Neural progenitor cell (in vitro differentiated cells): ENCODE measurements around the gene LRRC10. TPM values are rescaled to one million over a fixed set of nuclear protein-coding genes. Genes with fewer than 3 reads are reported as not detected.

Experiments used
- DNase-seq: peaks from one replicate; pipeline ENCODE4 v3.0.0-alpha.2; 2016; ENCODE audit warnings: low spot score
- H2AFZ ChIP-seq: fragments of 200-600 bp; sonication (generic); replicated peaks from 2 replicates; pipeline ENCODE4 v1.6.1; 2016; ENCODE audit warnings: antibody characterized with exemption
- H3F3A ChIP-seq: fragments of 200-600 bp; sonication (generic); 2 replicates; pipeline ENCODE4 v1.6.1; 2016; ENCODE audit warnings: antibody characterized with exemption, low read depth
- H3K27ac ChIP-seq: fragments of 200-600 bp; sonication (generic); 2 replicates; pipeline ENCODE4 v1.5.1; 2016; ENCODE audit warnings: mild to moderate bottlenecking
- H3K27me3 ChIP-seq: fragments of 200-600 bp; sonication (generic); 2 replicates; pipeline ENCODE4 v1.6.1; 2016; ENCODE audit warnings: mild to moderate bottlenecking, moderate library complexity
- H3K36me3 ChIP-seq: fragments of 200-600 bp; sonication (generic); 2 replicates; pipeline ENCODE4 v1.5.1; 2016
- H3K4me1 ChIP-seq: fragments of 200-600 bp; sonication (generic); 2 replicates; pipeline ENCODE4 v1.6.1; 2016; ENCODE audit warnings: mixed run types
- H3K4me2 ChIP-seq: fragments of 200-600 bp; sonication (generic); 2 replicates; pipeline ENCODE4 v1.6.1; 2016
- H3K4me3 ChIP-seq: fragments of 200-600 bp; sonication (generic); 2 replicates; pipeline ENCODE4 v1.5.1; 2016
- H3K79me2 ChIP-seq: fragments of 200-600 bp; sonication (generic); 2 replicates; pipeline ENCODE4 v1.6.1; 2016; ENCODE audit warnings: low read depth
- H3K9ac ChIP-seq: fragments of 200-600 bp; sonication (generic); 2 replicates; pipeline ENCODE4 v1.6.1; 2016
- H3K9me3 ChIP-seq: fragments of 200-600 bp; sonication (generic); 2 replicates; pipeline ENCODE4 v1.5.1; 2016; ENCODE audit warnings: low read depth
- H4K20me1 ChIP-seq: fragments of 200-600 bp; sonication (generic); 2 replicates; pipeline ENCODE4 v1.6.1; 2016; ENCODE audit warnings: low read depth
- H3K27ac Mint-ChIP-seq: 3 replicates; pipeline ENCODE4 v1.8.0; 2021; ENCODE audit warnings: mixed read lengths
- H3K27me3 Mint-ChIP-seq: 2 replicates; pipeline ENCODE4 v1.8.0; 2022; ENCODE audit warnings: low read depth, mild to moderate bottlenecking, inconsistent platforms, moderate library complexity, mixed read lengths; ENCODE audit not compliant: insufficient read depth
- H3K36me3 Mint-ChIP-seq: 3 replicates; pipeline ENCODE4 v1.8.0; 2021; ENCODE audit warnings: mixed read lengths
- H3K4me1 Mint-ChIP-seq: 3 replicates; pipeline ENCODE4 v1.8.0; 2021; ENCODE audit warnings: mixed read lengths
- H3K4me3 Mint-ChIP-seq: 3 replicates; pipeline ENCODE4 v1.8.0; 2021; ENCODE audit warnings: mild to moderate bottlenecking, moderate library complexity, mixed read lengths
- H3K9me3 Mint-ChIP-seq: 3 replicates; pipeline ENCODE4 v1.8.0; 2020; ENCODE audit warnings: mixed read lengths
- EZH2 ChIP-seq: fragments of 200-600 bp; sonication (generic); IDR thresholded peaks from 2 replicates; pipeline ENCODE4 v1.6.1; 2017; ENCODE audit warnings: antibody characterized with exemption, mild to moderate bottlenecking, moderate library complexity
- EZH2phosphoT487 ChIP-seq: fragments of 200-600 bp; sonication (generic); IDR thresholded peaks from 2 replicates; pipeline ENCODE4 v1.6.1; 2017; ENCODE audit warnings: antibody characterized with exemption
- total RNA-seq: library from RNA; depleted of rRNA; stranded (reverse); fragments of >200 nt; gene quantifications from 2 replicates; pipeline ENCODE4 v1.2.3, GENCODE V29; 2015; ENCODE audit warnings: low replicate concordance
- TF ChIP-seq, protein P1 (sequence below): fragments of 200-600 bp; sonication (generic); IDR thresholded peaks from 2 replicates; pipeline ENCODE4 v1.5.1; 2017; ENCODE audit warnings: antibody characterized with exemption, mild to moderate bottlenecking

LRRC10 gene
- total RNA-seq, 1 donor from 2014 or later: not detected

DNA sequence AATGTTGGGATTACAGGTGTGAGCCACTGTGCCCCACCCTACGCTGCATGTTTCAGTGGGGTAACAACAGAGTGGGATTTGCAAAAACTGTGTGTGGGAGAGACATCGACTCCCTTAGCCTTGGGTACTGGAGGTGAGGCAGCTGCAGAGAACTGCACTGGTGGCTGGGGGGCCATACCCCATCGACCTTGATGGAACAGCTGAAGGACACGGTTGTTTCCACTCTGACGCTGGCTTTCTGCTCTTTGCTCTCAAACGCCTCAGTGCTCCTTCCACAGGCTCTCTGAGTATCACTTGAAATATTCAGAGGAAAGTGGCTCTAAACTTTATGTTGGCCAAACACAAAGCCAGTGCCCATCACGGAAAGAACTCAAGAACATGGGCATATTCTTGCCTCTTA lies 30.8 kb upstream of the LRRC10 start:
- no peaks in the 10 kb centered on the region for H3K9me3 ChIP-seq
- no peak overlapping the region for H3K27ac ChIP-seq
- Mint-ChIP-seq H3K27ac (no peak overlapping the region), H3K4me1 (no peaks in the 10 kb centered on the region), H3K9me3 (no peaks in the 10 kb centered on the region), H3K36me3 (no peaks in the 10 kb centered on the region), H3K4me3 (no peak overlapping the region), H3K27me3 (peaks cover 2% of the 10 kb centered on the region)
- no peak overlapping the region for H3K4me3 ChIP-seq
- H3K4me2 ChIP-seq: no peak overlapping the region
- H3K36me3 ChIP-seq: no peaks in the 10 kb centered on the region
- no peaks in the 10 kb centered on the region for H3K4me1 ChIP-seq
- no peaks in the 10 kb centered on the region for H4K20me1 ChIP-seq
- no peaks in the 10 kb centered on the region for H3K79me2 ChIP-seq
- DNase-seq: no peak
- H3F3A ChIP-seq: no peaks in the 10 kb centered on the region
- H3K9ac ChIP-seq: no peak overlapping the region
- TF ChIP-seq EZH2 (no peak), EZH2phosphoT487 (no peak)
- TF ChIP-seq, protein P1, sequence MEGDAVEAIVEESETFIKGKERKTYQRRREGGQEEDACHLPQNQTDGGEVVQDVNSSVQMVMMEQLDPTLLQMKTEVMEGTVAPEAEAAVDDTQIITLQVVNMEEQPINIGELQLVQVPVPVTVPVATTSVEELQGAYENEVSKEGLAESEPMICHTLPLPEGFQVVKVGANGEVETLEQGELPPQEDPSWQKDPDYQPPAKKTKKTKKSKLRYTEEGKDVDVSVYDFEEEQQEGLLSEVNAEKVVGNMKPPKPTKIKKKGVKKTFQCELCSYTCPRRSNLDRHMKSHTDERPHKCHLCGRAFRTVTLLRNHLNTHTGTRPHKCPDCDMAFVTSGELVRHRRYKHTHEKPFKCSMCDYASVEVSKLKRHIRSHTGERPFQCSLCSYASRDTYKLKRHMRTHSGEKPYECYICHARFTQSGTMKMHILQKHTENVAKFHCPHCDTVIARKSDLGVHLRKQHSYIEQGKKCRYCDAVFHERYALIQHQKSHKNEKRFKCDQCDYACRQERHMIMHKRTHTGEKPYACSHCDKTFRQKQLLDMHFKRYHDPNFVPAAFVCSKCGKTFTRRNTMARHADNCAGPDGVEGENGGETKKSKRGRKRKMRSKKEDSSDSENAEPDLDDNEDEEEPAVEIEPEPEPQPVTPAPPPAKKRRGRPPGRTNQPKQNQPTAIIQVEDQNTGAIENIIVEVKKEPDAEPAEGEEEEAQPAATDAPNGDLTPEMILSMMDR: no peak
- no peaks in the 10 kb centered on the region for H3K27me3 ChIP-seq
- H2AFZ ChIP-seq: peak overlapping the region; percentile 3

DNA sequence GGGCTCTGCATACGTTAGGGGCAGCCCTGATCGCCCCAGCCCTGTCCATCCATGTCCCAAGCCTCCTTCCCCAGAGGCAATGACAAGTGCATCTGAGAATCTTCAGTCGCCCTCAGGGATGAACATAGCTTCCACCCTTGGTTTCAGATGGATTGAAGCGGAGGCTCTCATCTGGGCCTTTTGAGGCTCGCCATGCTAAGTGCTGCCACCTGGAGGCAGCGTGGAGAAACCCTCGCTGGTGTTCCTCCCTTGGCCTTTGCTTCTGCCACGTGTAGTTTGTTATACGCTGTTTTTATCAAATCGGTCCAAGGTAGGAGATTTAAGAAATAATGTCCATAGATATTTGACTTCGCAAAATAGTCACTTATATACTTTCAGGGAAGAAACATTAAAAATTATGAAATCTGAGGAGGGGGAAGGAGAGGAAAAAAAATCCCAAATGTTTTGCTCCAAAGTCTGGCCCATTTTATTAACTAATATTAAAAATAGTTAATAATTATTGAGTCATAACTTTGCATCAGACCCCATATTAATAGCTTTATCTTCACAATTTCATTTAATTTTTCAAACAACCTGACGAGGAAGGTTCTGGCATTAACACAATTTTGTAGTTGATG lies 28.8 kb upstream of the LRRC10 start:
- peak; percentile 81 for DNase-seq
- H3K36me3 Mint-ChIP-seq: no peaks in the 10 kb centered on the region
- H3K4me1 Mint-ChIP-seq: no peaks in the 10 kb centered on the region
- H3K4me1 ChIP-seq: no peaks in the 10 kb centered on the region
- TF ChIP-seq, protein P1: peak; percentile 96
- TF ChIP-seq EZH2: no peak
- no peaks in the 10 kb centered on the region for H3K9me3 Mint-ChIP-seq
- H3K27ac ChIP-seq: no peak overlapping the region
- no peaks in the 10 kb centered on the region for H3K9me3 ChIP-seq
- peak overlapping the region; percentile 76 for H2AFZ ChIP-seq
- H3K4me3 ChIP-seq: no peak overlapping the region
- H3K27me3 Mint-ChIP-seq: peaks cover 2% of the 10 kb centered on the region
- H3K4me3 Mint-ChIP-seq: no peak overlapping the region
- no peak overlapping the region for H3K9ac ChIP-seq
- no peak overlapping the region for H3K4me2 ChIP-seq
- no peaks in the 10 kb centered on the region for H3K79me2 ChIP-seq
- no peaks in the 10 kb centered on the region for H3K36me3 ChIP-seq
- no peak overlapping the region for H3K27ac Mint-ChIP-seq
- no peaks in the 10 kb centered on the region for H4K20me1 ChIP-seq
- H3F3A ChIP-seq: no peaks in the 10 kb centered on the region
- no peaks in the 10 kb centered on the region for H3K27me3 ChIP-seq

DNA sequence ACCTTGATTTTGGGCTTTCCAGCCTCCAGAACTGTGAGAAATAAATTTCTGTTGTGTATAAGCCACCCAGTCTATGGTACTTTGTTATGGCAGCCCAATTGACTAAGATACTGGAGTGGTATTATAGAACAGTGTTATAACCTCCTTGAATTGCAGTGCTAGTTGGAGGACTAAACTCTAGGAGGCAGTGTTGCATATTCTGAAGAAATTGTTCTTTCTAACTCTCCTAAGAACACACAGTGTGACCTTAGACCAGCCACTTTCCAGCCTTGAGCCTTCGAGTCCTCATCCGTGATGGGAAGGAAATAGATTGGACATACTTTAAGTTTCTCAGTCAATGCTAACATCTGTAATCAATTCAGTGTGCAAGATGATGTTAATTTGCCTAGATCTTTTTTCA lies 22.4 kb upstream of the LRRC10 start:
- no peaks in the 10 kb centered on the region for H3K4me1 Mint-ChIP-seq
- peak; percentile 20 for DNase-seq
- Histone ChIP-seq H3K9me3 (no peaks in the 10 kb centered on the region), H3K79me2 (no peaks in the 10 kb centered on the region), H3K27ac (no peak overlapping the region), H3K4me3 (no peak overlapping the region), H2AFZ (no peak overlapping the region), H3K9ac (no peak overlapping the region), H3K27me3 (no peaks in the 10 kb centered on the region), H4K20me1 (no peaks in the 10 kb centered on the region), H3K4me1 (no peaks in the 10 kb centered on the region), H3K36me3 (no peaks in the 10 kb centered on the region), H3K4me2 (no peak overlapping the region), H3F3A (no peaks in the 10 kb centered on the region)
- TF ChIP-seq, protein P1: peak; percentile 49
- TF ChIP-seq EZH2: no peak
- TF ChIP-seq EZH2phosphoT487: no peak
- no peak overlapping the region for H3K27ac Mint-ChIP-seq
- H3K4me3 Mint-ChIP-seq: no peak overlapping the region
- H3K27me3 Mint-ChIP-seq: peaks cover 7% of the 10 kb centered on the region
- H3K9me3 Mint-ChIP-seq: no peaks in the 10 kb centered on the region
- no peaks in the 10 kb centered on the region for H3K36me3 Mint-ChIP-seq
